ENCODE results near the gene C3orf18.
A peak's percentile ranks its signal among the peaks of the same experiment; 100 is the strongest.

C3orf18 gene

GRCh38 chr3:50573566-50574443 is 6.3 kb upstream of the C3orf18 start:
- H3K27ac ChIP-seq = peak overlapping the region; percentile 66
- CTCF ChIA-PET = interaction anchor here (2.4 kb wide), 1 partner anchor 40 kb away, joined by 11 read pairs; no protein-coding TSS in a partner anchor
- no peak for DNase-seq (ENCODE audit: low spot score)
- POLR2A ChIA-PET (ENCODE audit: low non-redundant PET) = no interaction called here
- no peak for TF ChIP-seq CTCF (conservative IDR thresholded peaks at IDR 0.05; ENCODE audit: low read depth)

GRCh38 chr3:50572801-50573371 is 5.3 kb upstream of the C3orf18 start:
- H3K27ac ChIP-seq = peak overlapping the region; percentile 35
- no peak for DNase-seq (ENCODE audit: low spot score)
- TF ChIP-seq CTCF (conservative IDR thresholded peaks at IDR 0.05; ENCODE audit: low read depth) = no peak
- POLR2A ChIA-PET (ENCODE audit: low non-redundant PET) = no interaction called here
- CTCF ChIA-PET = interaction anchor here (2.4 kb wide), 1 partner anchor 40 kb away, joined by 11 read pairs; no protein-coding TSS in a partner anchor

GRCh38 chr3:50572158-50572557 is 4.6 kb upstream of the C3orf18 start:
- ChIA-PET CTCF (interaction anchor here (0.7 to 2.4 kb wide), 2 partner anchors 41 to 42 kb away, joined by 4 to 11 read pairs; no protein-coding TSS in a partner anchor), POLR2A (ENCODE audit: low non-redundant PET) (no interaction called here)
- peak overlapping the region; percentile 35 for H3K27ac ChIP-seq
- TF ChIP-seq CTCF (conservative IDR thresholded peaks at IDR 0.05; ENCODE audit: low read depth) = peak; percentile 77
- peak; percentile 35 for DNase-seq (ENCODE audit: low spot score)

GRCh38 chr3:50571486-50571885 is 3.9 kb upstream of the C3orf18 start:
- TF ChIP-seq CTCF (conservative IDR thresholded peaks at IDR 0.05; ENCODE audit: low read depth) = no peak
- peak overlapping the region; percentile 35 for H3K27ac ChIP-seq
- no peak for DNase-seq (ENCODE audit: low spot score)
- ChIA-PET POLR2A (ENCODE audit: low non-redundant PET) (no interaction called here), CTCF (interaction anchor here (0.7 to 2.4 kb wide), 2 partner anchors 42 to 43 kb away, joined by 4 to 11 read pairs; no protein-coding TSS in a partner anchor)

- CTCF ChIA-PET = interaction anchor here (1.2 kb wide), 1 partner anchor 45 kb away, joined by 4 read pairs; no protein-coding TSS in a partner anchor
- POLR2A ChIA-PET (ENCODE audit: low non-redundant PET) = no interaction called here
- DNase-seq (ENCODE audit: low spot score) = no peak
- H3K27ac ChIP-seq = peak overlapping the region; percentile 14; the same call in 1 of the 2 replicates
- no peak for TF ChIP-seq CTCF (conservative IDR thresholded peaks at IDR 0.05; ENCODE audit: low read depth)
These were observed 3.1 kb upstream of the C3orf18 start for GRCh38 chr3:50570508-50571279.

Measured in RWPE1 (cell line).